ENCODE measurements around the gene FNBP1.

- TF ChIP-seq ATF3 (CRISPR knock-in tag; IDR thresholded peaks at IDR 0.05) (no peak), EP300 (IDR thresholded peaks at IDR 0.05; ENCODE audit: low read depth in 2 of 2, low read length in 2 of 2) (no peak), EP300 (CRISPR knock-in tag; IDR thresholded peaks at IDR 0.05; ENCODE audit: borderline replicate concordance) (no peak), MYNN (CRISPR knock-in tag; IDR thresholded peaks at IDR 0.05; ENCODE audit: low read depth) (no peak), CHD2 (IDR thresholded peaks at IDR 0.05; ENCODE audit: low read depth, low read length) (no peak), HMGXB4 (CRISPR knock-in tag; IDR thresholded peaks at IDR 0.05; ENCODE audit: borderline replicate concordance in 1 of 2, low read depth in 1 of 2) (no peak), SMARCC2 (IDR thresholded peaks at IDR 0.05) (no peak), CEBPB (IDR thresholded peaks at IDR 0.05; ENCODE audit: borderline replicate concordance, low read depth, low read length) (no peak), HDAC6 (IDR thresholded peaks at IDR 0.05; ENCODE audit: low read depth, low read length) (no peak), ZNF674 (CRISPR knock-in tag; IDR thresholded peaks at IDR 0.05; ENCODE audit: low read depth) (no peak), EZH2 (conservative IDR thresholded peaks at IDR 0.05; ENCODE audit: low read depth, low read length) (no peak), CTCF (CRISPR knock-in tag; IDR thresholded peaks at IDR 0.05) (no peak), RFXANK (CRISPR knock-in tag; IDR thresholded peaks at IDR 0.05) (no peak), PAX8 (CRISPR knock-in tag; IDR thresholded peaks at IDR 0.05; ENCODE audit: borderline replicate concordance) (no peak)
Measured at GRCh38 chr9:129900263-129901027, 142.5 kb downstream of the FNBP1 start.
